Keratinocyte (primary cell): Measurements from ENCODE around the gene PCSK6.

Experiments used
- CTCF ChIP-seq, 3 experiments: IDR thresholded peaks in 1 of 3; conservative IDR thresholded peaks in 1 of 3; optimal IDR thresholded peaks in 1 of 3; 2 replicates in 2 of 3; 3 replicates in 1 of 3; pipeline versions ENCODE3 to v1.5.1; 2011; ENCODE audit warnings: low read length in 3 of 3, mild to moderate bottlenecking in 3 of 3, moderate library complexity in 2 of 3, control low read depth in 1 of 3, inconsistent platforms in 1 of 3; ENCODE audit not compliant: insufficient read depth in 2 of 3; ENCODE audit errors: extremely low read depth in 1 of 3
- EZH2 ChIP-seq: IDR thresholded peaks from one replicate; pipeline ENCODE4 v1.6.1; 2012; ENCODE audit warnings: inconsistent platforms, mild to moderate bottlenecking, low read length, moderate library complexity

GRCh38 chr15:101427606-101428487 is 61.7 kb downstream of the PCSK6 start:
- TF ChIP-seq CTCF (optimal IDR thresholded peaks at IDR 0.05 in 1 of 3, IDR thresholded peaks at IDR 0.05 in 1 of 3, conservative IDR thresholded peaks at IDR 0.05 in 1 of 3; ENCODE audit: extremely low read depth in 1 of 3, insufficient read depth in 2 of 3, low read length in 3 of 3) (no peak), EZH2 (no peak)
